ENCODE results near the gene TRPV5.

DNA sequence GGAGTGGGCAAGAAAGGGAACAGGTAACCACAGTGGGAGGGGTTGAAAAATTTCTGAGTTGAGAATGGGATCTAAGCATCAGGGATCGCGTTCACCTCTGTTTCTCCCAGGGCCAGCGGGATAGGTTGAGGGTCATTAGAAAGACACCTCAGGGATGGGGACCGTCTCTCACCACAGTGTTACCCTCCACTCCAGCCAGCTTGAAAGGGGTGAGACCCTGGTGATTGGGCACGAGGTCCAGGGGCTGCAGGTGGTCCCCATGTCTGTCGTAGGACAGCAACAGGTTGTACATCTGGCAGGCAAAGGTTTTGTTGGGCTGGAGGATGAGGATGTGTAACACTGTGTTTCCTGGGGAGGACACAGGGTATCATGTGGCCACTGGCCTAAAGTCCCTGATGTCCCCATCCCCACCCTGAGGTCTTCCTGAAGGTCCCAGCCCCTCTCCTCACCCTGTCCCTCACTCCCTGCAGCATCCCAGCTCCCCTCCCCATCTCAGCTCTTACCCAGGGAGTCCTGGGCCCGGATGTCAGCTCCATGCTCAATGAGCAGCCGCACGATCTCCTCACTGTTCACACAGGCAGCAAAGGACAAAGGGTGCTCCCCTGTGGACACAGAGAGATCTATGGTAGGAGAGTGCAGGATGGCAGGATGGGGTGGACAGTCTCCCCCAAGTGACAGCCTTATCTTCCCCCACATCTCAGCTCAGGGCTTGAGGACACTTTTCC lies 57.1 kb downstream of the TRPV5 start:
- no peak for TF ChIP-seq EZH2 (IDR thresholded peaks at IDR 0.05; ENCODE audit: insufficient read depth, poor library complexity, severe bottlenecking)
- no peak for TF ChIP-seq EZH2phosphoT487 (IDR thresholded peaks at IDR 0.05; ENCODE audit: insufficient read depth, low read depth)
